Liver (tissue), 3 donors: ENCODE measurements around the gene ABCA4.

ENCODE experiments used
- EGR1 ChIP-seq, 2 donors: IDR thresholded peaks; 2 replicates each; pipeline ENCODE4 v1.6.1; 2016 to 2018; ENCODE audit warnings: antibody characterized with exemption in 2 of 2, low read depth in 2 of 2
- TF ChIP-seq, protein P1 (sequence below): fragments of 150-350 bp; IDR thresholded peaks from 2 replicates; pipeline ENCODE4 v1.5.1; 2017; ENCODE audit warnings: improper control_type of control experiment, low read depth, low read length; ENCODE audit not compliant: missing input control
- donor health status: healthy.
- donor health status: healthy.

GRCh38 chr1:94104776-94105580 lies 16.0 kb downstream of the ABCA4 start:
- TF ChIP-seq, protein P1, sequence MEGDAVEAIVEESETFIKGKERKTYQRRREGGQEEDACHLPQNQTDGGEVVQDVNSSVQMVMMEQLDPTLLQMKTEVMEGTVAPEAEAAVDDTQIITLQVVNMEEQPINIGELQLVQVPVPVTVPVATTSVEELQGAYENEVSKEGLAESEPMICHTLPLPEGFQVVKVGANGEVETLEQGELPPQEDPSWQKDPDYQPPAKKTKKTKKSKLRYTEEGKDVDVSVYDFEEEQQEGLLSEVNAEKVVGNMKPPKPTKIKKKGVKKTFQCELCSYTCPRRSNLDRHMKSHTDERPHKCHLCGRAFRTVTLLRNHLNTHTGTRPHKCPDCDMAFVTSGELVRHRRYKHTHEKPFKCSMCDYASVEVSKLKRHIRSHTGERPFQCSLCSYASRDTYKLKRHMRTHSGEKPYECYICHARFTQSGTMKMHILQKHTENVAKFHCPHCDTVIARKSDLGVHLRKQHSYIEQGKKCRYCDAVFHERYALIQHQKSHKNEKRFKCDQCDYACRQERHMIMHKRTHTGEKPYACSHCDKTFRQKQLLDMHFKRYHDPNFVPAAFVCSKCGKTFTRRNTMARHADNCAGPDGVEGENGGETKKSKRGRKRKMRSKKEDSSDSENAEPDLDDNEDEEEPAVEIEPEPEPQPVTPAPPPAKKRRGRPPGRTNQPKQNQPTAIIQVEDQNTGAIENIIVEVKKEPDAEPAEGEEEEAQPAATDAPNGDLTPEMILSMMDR = no peak
- TF ChIP-seq EGR1 (IDR thresholded peaks at IDR 0.05; ENCODE audit: low read depth in 2 of 2) = no peak
